ENCODE results near the gene ANKS1B.
"Not testable (repeated sequence)": the region's sequence is repeated elsewhere in the genome, so short reads cannot be mapped to it uniquely, and the experiment has no call there.

Gene ANKS1B

GRCh38 chr12:98837134-98837752, 1147.5 kb downstream of the ANKS1B start:
- H3K27me3 ChIP-seq (ENCODE audit: insufficient read depth, low read length); H3K4me3 ChIP-seq (ENCODE audit: low read length); H3K27ac ChIP-seq (ENCODE audit: low read depth, low read length); H3K4me1 ChIP-seq (ENCODE audit: insufficient read depth, low read length); H3K9me3 ChIP-seq (ENCODE audit: insufficient read depth, low read depth, low read length); H3K36me3 ChIP-seq (ENCODE audit: insufficient read depth, low read length); H3K9ac ChIP-seq (ENCODE audit: low read depth, low read length): not testable (repeated sequence)
- WGBS = 87% methylated on average over 11 of the region's 12 CpGs

- Histone ChIP-seq H3K27me3 (ENCODE audit: insufficient read depth, low read length) (no peaks in the 10 kb centered on the region), H3K9ac (ENCODE audit: low read depth, low read length) (no peak overlapping the region), H3K27ac (ENCODE audit: low read depth, low read length) (no peak overlapping the region), H3K4me1 (ENCODE audit: insufficient read depth, low read length) (peaks cover 5% of the 10 kb centered on the region; the same call in 1 of the 2 replicates), H3K4me3 (ENCODE audit: low read length) (no peak overlapping the region), H3K36me3 (ENCODE audit: insufficient read depth, low read length) (no peaks in the 10 kb centered on the region), H3K9me3 (ENCODE audit: insufficient read depth, low read depth, low read length) (no peaks in the 10 kb centered on the region)
- WGBS = 96% methylated on average over 7 of the region's 7 CpGs
Observed at GRCh38 chr12:98830657-98831056, 1154.1 kb downstream of the ANKS1B start.

- no peaks in the 10 kb centered on the region for H3K27me3 ChIP-seq (ENCODE audit: insufficient read depth, low read length)
- no peak overlapping the region for H3K27ac ChIP-seq (ENCODE audit: low read depth, low read length)
- H3K4me1 ChIP-seq (ENCODE audit: insufficient read depth, low read length) = peaks cover 12% of the 10 kb centered on the region; the same call in 1 of the 2 replicates
- no peak overlapping the region for H3K9ac ChIP-seq (ENCODE audit: low read depth, low read length)
- no peak overlapping the region for H3K4me3 ChIP-seq (ENCODE audit: low read length)
- 94% methylated on average over 8 of the region's 8 CpGs for WGBS
- no peaks in the 10 kb centered on the region for H3K36me3 ChIP-seq (ENCODE audit: insufficient read depth, low read length)
- H3K9me3 ChIP-seq (ENCODE audit: insufficient read depth, low read depth, low read length) = no peaks in the 10 kb centered on the region
Observed at GRCh38 chr12:98828802-98829600, 1155.7 kb downstream of the ANKS1B start.

GRCh38 chr12:98823012-98823411, 1161.7 kb downstream of the ANKS1B start:
- no peaks in the 10 kb centered on the region for H3K27me3 ChIP-seq (ENCODE audit: insufficient read depth, low read length)
- H3K4me3 ChIP-seq (ENCODE audit: low read length) = no peak overlapping the region
- H3K4me1 ChIP-seq (ENCODE audit: insufficient read depth, low read length) = peaks cover 30% of the 10 kb centered on the region
- no peak overlapping the region for H3K27ac ChIP-seq (ENCODE audit: low read depth, low read length)
- H3K9me3 ChIP-seq (ENCODE audit: insufficient read depth, low read depth, low read length) = no peaks in the 10 kb centered on the region
- H3K36me3 ChIP-seq (ENCODE audit: insufficient read depth, low read length) = no peaks in the 10 kb centered on the region
- 94% methylated on average over 5 of the region's 5 CpGs for WGBS
- H3K9ac ChIP-seq (ENCODE audit: low read depth, low read length) = no peak overlapping the region

GRCh38 chr12:98821866-98822265, 1162.9 kb downstream of the ANKS1B start:
- H3K9me3 ChIP-seq (ENCODE audit: insufficient read depth, low read depth, low read length) = no peaks in the 10 kb centered on the region
- 85% methylated on average over 3 of the region's 3 CpGs for WGBS
- H3K36me3 ChIP-seq (ENCODE audit: insufficient read depth, low read length) = no peaks in the 10 kb centered on the region
- no peak overlapping the region for H3K9ac ChIP-seq (ENCODE audit: low read depth, low read length)
- no peaks in the 10 kb centered on the region for H3K27me3 ChIP-seq (ENCODE audit: insufficient read depth, low read length)
- H3K4me1 ChIP-seq (ENCODE audit: insufficient read depth, low read length) = peaks cover 30% of the 10 kb centered on the region
- H3K27ac ChIP-seq (ENCODE audit: low read depth, low read length) = no peak overlapping the region
- H3K4me3 ChIP-seq (ENCODE audit: low read length) = no peak overlapping the region

GRCh38 chr12:98821232-98821631, 1163.5 kb downstream of the ANKS1B start:
- WGBS = 71% methylated on average over 2 of the region's 2 CpGs
- no peak overlapping the region for H3K9ac ChIP-seq (ENCODE audit: low read depth, low read length)
- H3K4me1 ChIP-seq (ENCODE audit: insufficient read depth, low read length) = peaks cover 30% of the 10 kb centered on the region

GRCh38 chr12:98819821-98820404, 1164.8 kb downstream of the ANKS1B start:
- H3K27ac ChIP-seq (ENCODE audit: low read depth, low read length) = no peak overlapping the region
- no peaks in the 10 kb centered on the region for H3K36me3 ChIP-seq (ENCODE audit: insufficient read depth, low read length)
- no peak overlapping the region; the same call in 1 of the 2 replicates for H3K9ac ChIP-seq (ENCODE audit: low read depth, low read length)
- no peaks in the 10 kb centered on the region for H3K9me3 ChIP-seq (ENCODE audit: insufficient read depth, low read depth, low read length)
- peaks cover 30% of the 10 kb centered on the region for H3K4me1 ChIP-seq (ENCODE audit: insufficient read depth, low read length)
- H3K4me3 ChIP-seq (ENCODE audit: low read length) = no peak overlapping the region
- 82% methylated on average over 8 of the region's 8 CpGs for WGBS
- no peaks in the 10 kb centered on the region for H3K27me3 ChIP-seq (ENCODE audit: insufficient read depth, low read length)

More at GRCh38 chr12:98821232-98821631, 1163.5 kb downstream of the ANKS1B start:
- Histone ChIP-seq H3K36me3 (ENCODE audit: insufficient read depth, low read length) (no peaks in the 10 kb centered on the region), H3K27me3 (ENCODE audit: insufficient read depth, low read length) (no peaks in the 10 kb centered on the region), H3K27ac (ENCODE audit: low read depth, low read length) (no peak overlapping the region), H3K9me3 (ENCODE audit: insufficient read depth, low read depth, low read length) (no peaks in the 10 kb centered on the region), H3K4me3 (ENCODE audit: low read length) (no peak overlapping the region)

- H3K27ac ChIP-seq (ENCODE audit: low read depth, low read length) = no peak overlapping the region
- 90% methylated on average over 3 of the region's 3 CpGs for WGBS
- H3K4me1 ChIP-seq (ENCODE audit: insufficient read depth, low read length) = peaks cover 24% of the 10 kb centered on the region
- H3K27me3 ChIP-seq (ENCODE audit: insufficient read depth, low read length) = no peaks in the 10 kb centered on the region
- no peaks in the 10 kb centered on the region for H3K9me3 ChIP-seq (ENCODE audit: insufficient read depth, low read depth, low read length)
- H3K36me3 ChIP-seq (ENCODE audit: insufficient read depth, low read length) = no peaks in the 10 kb centered on the region
- no peak overlapping the region for H3K9ac ChIP-seq (ENCODE audit: low read depth, low read length)
- no peak overlapping the region for H3K4me3 ChIP-seq (ENCODE audit: low read length)
Observed at GRCh38 chr12:98819071-98819470, 1165.7 kb downstream of the ANKS1B start.

GRCh38 chr12:98818239-98818638, 1166.5 kb downstream of the ANKS1B start:
- Histone ChIP-seq H3K9me3 (ENCODE audit: insufficient read depth, low read depth, low read length) (no peaks in the 10 kb centered on the region), H3K27me3 (ENCODE audit: insufficient read depth, low read length) (no peaks in the 10 kb centered on the region), H3K4me1 (ENCODE audit: insufficient read depth, low read length) (peaks cover 22% of the 10 kb centered on the region), H3K36me3 (ENCODE audit: insufficient read depth, low read length) (no peaks in the 10 kb centered on the region), H3K4me3 (ENCODE audit: low read length) (no peak overlapping the region), H3K27ac (ENCODE audit: low read depth, low read length) (no peak overlapping the region), H3K9ac (ENCODE audit: low read depth, low read length) (no peak overlapping the region)
- 56% methylated on average over 1 of the region's 2 CpGs for WGBS

- Histone ChIP-seq H3K4me3 (ENCODE audit: low read length) (no peak overlapping the region), H3K4me1 (ENCODE audit: insufficient read depth, low read length) (peaks cover 22% of the 10 kb centered on the region), H3K27ac (ENCODE audit: low read depth, low read length) (no peak overlapping the region), H3K9ac (ENCODE audit: low read depth, low read length) (no peak overlapping the region), H3K27me3 (ENCODE audit: insufficient read depth, low read length) (no peaks in the 10 kb centered on the region), H3K9me3 (ENCODE audit: insufficient read depth, low read depth, low read length) (no peaks in the 10 kb centered on the region), H3K36me3 (ENCODE audit: insufficient read depth, low read length) (no peaks in the 10 kb centered on the region)
- WGBS = 85% methylated on average over 2 of the region's 2 CpGs
Observed at GRCh38 chr12:98817742-98818141, 1167.0 kb downstream of the ANKS1B start.

- H3K9ac ChIP-seq (ENCODE audit: low read depth, low read length) = no peak overlapping the region
- H3K4me1 ChIP-seq (ENCODE audit: insufficient read depth, low read length) = peaks cover 22% of the 10 kb centered on the region
- no peak overlapping the region for H3K27ac ChIP-seq (ENCODE audit: low read depth, low read length)
- H3K9me3 ChIP-seq (ENCODE audit: insufficient read depth, low read depth, low read length) = no peaks in the 10 kb centered on the region
- WGBS = 96% methylated on average over 4 of the region's 4 CpGs
- no peaks in the 10 kb centered on the region for H3K36me3 ChIP-seq (ENCODE audit: insufficient read depth, low read length)
- H3K27me3 ChIP-seq (ENCODE audit: insufficient read depth, low read length) = no peaks in the 10 kb centered on the region
- H3K4me3 ChIP-seq (ENCODE audit: low read length) = no peak overlapping the region
Observed at GRCh38 chr12:98816720-98817119, 1168.0 kb downstream of the ANKS1B start.
